HG03521 (cell line): ENCODE measurements around the gene BRK1.
"Not testable (repeated sequence)": the region's sequence is repeated elsewhere in the genome, so short reads cannot be mapped to it uniquely, and the experiment has no call there.

Experiments used
- ATAC-seq: cut with Tn5 transposase; IDR thresholded peaks from one replicate; pipeline ENCODE4 v1.9.1; 2021; ENCODE audit warnings: mild to moderate bottlenecking, moderate library complexity; ENCODE audit not compliant: unreplicated experiment

BRK1 gene

DNA sequence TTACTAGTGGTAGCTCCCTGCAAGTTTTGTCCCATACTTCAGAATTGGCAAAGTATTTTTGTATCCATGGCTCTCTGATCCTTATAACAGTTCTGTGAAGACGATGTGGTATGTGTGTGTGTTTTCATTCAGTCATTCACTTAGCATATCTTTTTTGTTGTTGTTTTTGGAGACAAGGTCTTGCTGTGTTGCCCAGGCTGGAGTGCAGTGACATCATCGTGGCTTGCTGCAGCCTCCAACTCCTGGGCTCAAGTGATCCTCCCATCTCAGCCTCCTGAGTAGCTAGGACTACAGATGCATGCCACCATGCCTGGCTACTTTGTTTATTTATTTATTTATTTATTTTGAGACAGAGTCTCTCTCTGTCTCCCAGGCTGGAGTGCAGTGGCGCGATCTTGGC is 60.7 kb downstream of the BRK1 start:
- ATAC-seq, result not testable (repeated sequence)
